Activated gamma-delta T cell (primary cell): ENCODE results near the gene RAB22A.

ENCODE experiments used
- DNase-seq: peaks from one replicate; lab custom pipeline; 2025; lab: John Stamatoyannopoulos, UW

RAB22A gene

DNA sequence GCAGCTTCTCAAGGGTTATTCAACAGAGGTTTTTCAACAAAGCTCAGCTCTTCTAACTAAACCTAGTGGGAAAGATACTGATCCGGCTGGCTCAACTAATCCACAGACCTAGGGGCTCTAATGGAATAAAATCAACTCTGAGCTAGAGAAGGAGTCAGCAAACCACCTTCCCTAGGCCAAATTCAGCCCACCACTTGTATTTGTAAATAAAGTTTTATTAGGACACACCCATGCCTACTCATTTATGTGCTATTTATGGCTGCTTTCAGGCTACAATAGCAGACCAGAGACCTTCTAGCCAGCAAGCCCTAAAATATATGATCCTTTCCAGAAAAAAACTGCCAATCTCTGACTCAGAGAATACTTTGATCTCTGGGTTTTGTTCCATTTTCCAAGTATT, 6.0 kb upstream of the RAB22A start:
- no peak for DNase-seq

- DNase-seq, result no peak
These were observed 4.5 kb upstream of the RAB22A start for GRCh38 chr20:58305061-58305460.

GRCh38 chr20:58306421-58307261, 2.9 kb upstream of the RAB22A start:
- DNase-seq, result no peak

DNA sequence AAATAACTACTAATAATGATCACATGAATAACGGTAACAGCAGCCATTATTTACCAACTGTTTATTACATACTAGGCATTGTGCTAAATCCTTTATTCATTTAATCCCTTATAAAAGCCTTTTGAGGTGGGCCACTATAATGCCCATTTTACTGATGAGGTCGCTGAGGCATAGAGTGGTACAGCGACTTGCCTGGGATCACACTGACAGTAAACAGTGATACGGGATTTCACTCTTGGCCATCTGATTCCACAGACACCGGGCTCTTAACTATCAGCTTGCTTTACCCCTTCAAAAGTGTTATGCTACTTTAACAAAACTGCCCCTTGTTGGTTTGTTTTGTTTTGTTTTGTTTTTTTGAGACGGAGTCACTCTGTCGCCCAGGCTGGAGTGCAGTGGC, 2.2 kb upstream of the RAB22A start:
- DNase-seq, result no peak

DNA sequence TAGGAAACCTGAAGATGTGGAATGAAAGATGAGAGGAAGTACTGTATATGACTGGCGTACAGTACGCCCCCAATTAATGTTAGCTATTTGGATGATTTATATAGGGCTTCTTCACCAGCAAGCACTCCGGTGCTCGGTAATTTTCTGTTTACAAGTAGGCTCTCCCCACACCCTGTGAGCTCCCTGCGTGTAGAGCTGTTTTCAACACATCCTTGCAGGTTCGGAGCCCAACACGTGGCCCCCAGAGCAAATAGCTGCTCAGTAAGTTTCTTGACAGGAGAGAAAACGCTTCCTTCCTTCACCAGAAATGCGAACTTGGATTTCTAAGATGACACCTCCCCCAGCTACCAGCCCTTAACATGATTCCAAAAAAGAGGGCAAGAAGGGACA, 1.2 kb upstream of the RAB22A start:
- no peak for DNase-seq

DNA sequence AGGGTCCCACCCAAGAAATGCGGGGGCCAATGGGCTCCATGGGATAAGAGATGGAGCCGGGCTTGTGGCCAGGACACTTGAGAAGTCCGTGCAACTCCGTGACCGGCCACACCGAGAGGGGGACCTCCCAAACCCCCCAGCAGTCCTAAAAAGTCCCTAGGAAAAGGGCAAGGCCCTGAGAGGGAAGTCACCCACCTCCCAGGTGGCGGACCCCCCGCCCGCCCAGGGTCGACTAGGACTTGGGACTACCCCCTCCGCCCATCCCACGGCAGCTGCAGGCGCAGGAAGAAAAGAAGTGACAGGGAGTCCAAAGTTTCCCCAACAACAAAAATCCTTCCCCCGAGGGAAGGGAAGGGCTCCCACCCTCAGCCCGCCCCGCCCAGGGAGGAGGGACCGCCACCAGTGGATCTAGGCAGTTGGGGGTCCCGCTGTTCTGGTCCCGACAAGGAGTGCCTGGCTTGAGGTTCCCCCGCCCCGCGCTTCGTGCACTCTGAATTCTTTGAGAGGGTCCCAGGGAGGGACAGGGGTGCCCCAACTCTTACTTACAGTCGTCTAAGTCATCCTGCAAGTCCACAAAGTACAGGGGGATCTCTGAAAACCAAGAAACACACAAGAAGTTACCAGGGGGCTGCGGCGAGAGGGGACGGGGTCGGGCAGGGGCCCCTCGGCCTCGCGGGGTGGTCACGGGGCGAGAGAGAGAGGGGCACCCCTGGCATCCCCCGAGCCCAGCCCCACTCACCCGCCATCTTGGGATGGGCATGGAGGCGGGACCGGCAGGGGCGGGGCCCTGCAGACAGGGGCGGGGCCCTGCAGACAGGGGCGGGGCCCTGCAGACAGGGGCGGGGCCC, 611 bp upstream of the RAB22A start:
- no peak for DNase-seq

- DNase-seq, result no peak
These were observed 822 bp downstream of the RAB22A start for GRCh38 chr20:58310291-58310782.

GRCh38 chr20:58312836-58313235, 3.3 kb downstream of the RAB22A start:
- no peak for DNase-seq

DNA sequence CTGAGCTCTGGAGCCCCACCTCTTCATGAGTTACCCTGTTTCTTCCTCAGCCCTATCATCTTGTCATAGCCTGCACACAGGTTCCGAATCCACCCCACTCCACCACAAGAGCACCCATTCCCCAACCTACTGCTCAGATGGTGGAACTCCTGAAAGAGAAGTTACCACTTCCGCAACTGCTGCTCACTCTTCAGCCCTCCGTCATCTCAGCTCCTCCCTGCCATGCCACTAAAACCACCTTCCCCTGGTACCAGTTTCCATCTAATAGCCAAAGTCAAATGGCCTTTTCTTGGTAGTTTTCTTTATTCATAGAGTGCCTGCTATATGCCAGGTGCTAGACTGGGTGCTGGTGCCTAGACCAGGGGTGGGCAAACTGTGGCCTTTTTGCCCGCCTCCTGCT, 3.9 kb downstream of the RAB22A start:
- DNase-seq, result no peak

- no peak for DNase-seq
These were observed 11.7 kb downstream of the RAB22A start for GRCh38 chr20:58321205-58321604.

DNA sequence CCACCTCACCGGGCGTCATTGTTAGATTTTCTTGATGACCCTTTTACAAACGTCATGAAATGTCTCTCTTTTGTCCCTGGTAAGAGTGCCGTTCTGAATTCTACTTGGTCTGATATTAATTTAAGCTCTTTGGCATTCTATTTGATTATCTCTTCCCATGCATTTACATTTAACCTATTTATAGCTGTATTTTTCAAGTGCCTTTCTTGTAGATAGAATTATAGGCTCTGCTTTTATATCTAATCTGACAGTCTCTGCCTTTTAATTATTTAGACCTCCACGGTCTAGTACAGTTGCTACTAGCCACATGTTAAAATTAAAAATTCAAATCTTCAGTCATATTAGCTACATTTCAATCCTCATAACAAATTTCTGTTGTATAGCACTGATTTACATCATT, 12.6 kb downstream of the RAB22A start:
- DNase-seq, result no peak

DNA sequence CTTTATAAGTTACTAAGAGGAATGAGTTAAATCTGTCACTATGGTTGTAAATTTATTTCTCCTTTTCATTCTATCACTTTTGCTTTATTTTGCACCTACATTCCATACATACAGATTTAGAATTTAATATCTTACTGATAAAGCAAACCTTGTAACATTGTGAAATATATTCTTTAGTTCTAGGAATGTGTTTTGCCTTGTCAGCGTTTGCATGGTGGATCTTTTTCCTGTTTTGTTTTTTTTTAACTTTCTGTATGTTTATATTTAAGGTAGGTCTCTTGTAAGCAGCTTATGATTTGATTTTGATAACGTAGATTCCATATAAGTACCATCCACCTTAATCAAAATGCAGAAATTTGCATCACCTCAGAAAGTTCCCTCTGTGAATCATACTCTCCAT, 16.4 kb downstream of the RAB22A start:
- DNase-seq, result no peak

- DNase-seq, result no peak
These were observed 17.7 kb downstream of the RAB22A start for GRCh38 chr20:58327211-58327610.

GRCh38 chr20:58328836-58329235, 19.3 kb downstream of the RAB22A start:
- DNase-seq, result no peak

DNA sequence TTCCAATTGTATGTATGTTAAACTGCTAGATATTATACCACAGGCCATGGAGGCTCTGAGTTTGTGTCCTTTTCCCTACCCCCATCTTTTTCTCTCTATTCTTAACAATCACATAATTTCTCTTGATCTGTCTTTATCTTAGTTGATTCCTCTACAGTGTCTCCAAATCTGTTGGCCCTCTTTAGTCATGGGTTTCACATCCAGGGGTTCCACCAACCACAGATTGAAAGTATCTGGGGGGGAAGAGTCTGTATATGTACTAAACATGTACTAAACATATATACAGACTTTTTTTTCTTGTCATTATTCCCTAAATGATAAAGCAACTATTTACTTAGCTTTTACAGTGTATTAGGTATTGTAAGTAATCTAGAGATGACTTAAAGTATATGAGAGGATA, 20.2 kb downstream of the RAB22A start:
- DNase-seq, result no peak

DNA sequence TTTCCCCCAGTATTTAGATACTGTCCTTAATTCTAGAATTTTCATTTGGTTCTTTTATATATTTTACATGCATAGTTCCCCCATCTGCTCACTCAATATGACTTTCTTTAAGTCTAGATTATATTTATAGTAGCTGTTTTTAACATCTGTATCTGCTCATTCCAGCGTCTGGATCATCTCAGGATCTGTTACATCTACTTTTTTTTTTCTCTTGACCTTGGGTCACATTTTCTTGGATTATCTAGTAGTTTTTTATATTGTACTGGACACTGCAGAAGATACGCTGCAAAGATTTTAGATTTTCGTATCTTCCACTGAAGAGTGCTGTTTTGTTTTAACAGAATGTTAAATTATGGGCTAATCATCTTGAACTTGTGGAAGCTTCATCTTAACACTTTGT, 20.7 kb downstream of the RAB22A start:
- DNase-seq, result no peak

DNA sequence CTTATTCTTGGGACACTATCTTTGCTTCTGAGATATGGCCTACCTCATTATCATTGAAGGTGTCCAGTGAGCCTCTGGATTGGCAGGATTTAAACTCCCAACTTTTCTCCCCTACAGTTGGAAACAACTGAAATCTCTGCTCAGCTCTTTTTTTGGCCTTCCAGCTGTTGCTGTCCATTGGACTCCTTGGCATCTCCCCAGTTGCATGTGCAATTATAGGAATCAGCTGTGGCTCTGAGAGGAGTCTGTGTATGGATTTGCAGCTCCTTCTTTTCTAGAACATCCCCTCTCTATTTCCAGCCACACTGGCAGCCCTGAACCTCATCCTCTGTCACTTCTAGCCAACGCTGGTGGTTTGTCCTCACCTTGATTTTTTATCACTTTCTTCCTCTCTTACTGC, 21.2 kb downstream of the RAB22A start:
- DNase-seq, result no peak

DNA sequence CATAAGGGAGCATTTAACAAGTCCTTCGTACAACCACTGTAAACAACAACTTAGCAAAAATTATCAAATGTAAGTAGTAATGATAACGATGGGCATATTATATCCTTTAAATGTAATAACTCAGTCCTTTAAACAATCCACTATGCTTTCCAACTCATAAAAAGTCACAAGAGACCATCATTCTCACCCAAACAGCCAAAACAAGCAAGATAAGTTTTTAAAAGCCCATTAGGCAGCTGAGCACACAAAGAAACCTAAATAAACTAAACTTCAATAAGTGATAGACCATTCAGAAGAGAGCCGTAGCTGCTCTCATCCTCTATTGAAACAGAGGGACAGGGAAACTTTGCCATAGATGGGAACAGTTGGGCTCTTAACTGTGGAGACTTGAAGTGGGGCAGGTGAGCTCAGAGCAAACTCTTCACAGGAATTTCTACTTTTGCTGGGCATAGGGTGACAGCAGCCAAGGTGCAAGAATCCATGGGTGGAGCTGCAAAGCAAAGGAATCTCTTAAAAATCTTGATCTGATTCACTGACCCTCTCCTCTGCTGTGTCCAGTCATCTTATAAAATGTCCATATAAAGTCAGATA, 22.5 kb downstream of the RAB22A start:
- DNase-seq, result no peak

- no peak for DNase-seq
These were observed 30.2 kb downstream of the RAB22A start for GRCh38 chr20:58339741-58340140.

DNA sequence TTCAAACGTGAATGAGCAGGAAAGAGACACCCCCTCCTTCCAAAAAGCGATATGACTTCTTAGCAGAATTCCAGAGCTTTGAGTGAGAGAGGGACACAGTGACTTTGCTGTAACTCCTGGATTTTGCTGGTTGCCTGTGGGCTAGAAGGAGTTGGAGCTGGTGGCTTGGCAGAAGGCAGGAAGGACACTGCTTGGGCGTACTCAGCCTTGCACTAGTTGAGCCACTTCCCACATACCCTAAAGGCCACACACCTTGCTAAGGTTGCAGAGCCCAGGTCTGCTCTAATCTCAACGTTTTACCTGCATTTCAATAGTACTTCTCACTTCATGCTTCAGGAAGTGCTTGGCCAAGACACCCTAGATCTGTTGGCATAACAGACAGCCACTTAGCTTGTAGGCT, 30.6 kb downstream of the RAB22A start:
- no peak for DNase-seq

DNA sequence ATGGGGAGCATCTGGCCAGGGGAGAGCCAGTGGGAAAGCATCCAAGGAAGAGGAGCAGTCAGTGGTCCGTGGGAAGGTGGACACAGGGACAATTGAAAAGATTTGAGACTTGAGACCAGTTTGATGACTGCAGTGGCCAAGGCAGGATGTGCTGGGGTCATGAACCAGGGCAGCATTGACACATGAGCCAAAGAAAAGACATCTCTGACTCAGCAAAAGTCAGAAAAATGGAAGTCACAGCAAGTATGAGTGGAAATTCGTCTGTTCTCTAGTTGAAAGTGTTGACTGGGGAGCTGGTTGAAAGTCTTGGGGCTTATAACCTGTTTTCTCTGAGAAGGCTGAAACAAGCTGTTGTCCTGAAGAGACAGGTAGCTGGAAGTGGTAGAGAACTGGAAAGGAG, 31.3 kb downstream of the RAB22A start:
- DNase-seq, result no peak

DNA sequence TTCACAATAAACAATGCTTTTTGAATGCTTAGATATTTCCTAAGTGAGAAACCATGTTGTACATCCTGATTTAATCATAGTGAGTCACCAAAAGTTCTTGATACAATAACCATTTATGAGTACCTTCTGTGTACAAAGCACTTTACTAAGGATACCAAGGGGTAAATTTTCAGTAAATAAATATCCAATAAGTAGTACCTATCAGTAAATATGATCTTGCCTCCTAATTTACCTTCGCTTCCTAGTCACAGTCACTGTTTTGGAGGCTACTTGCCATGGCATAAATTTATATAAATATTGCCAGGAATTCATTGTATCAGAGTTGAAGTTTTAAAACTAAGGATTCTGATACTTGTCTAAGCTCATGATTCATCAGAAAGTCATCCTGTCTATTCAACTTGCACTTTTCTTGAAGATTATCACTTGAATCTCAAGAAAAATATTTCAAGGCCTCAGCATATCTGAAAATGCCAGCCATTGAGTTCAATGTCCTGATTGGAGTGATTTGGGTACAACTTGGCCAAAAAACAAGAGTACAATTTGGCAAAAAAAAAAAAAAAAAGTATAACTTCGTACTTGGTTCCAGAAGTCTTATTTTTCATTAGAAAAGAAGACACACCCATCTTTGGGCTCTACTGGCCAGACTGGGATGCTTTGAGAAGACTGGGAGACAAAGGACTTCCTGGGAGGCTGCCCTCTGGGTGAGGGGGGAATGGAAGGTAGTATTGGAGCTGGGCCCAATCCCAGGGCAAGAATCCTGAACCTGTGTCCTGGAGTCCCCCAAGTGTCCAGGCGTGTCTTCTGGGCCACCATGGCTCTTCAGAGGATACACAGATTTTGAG, 32.8 kb downstream of the RAB22A start:
- no peak for DNase-seq
